ENCODE results near the gene SYNJ1. TPM values are rescaled to one million over a fixed set of nuclear protein-coding genes. Genes with fewer than 3 reads are reported as not detected.

The SYNJ1 gene
- total RNA-seq, 1 donor = 6.2 TPM

- H3K36me3 ChIP-seq (ENCODE audit: insufficient read depth, low read length) = no peaks in the 10 kb centered on the region
- no peak overlapping the region for H3K4me3 ChIP-seq (ENCODE audit: insufficient read depth, low read length)
- no peaks in the 10 kb centered on the region for H3K4me1 ChIP-seq (ENCODE audit: insufficient read depth, low read length)
- H2AFZ ChIP-seq (ENCODE audit: low read length) = no peak overlapping the region
- DNase-seq (ENCODE audit: insufficient read length, low spot score, missing footprints) = no peak
- peaks cover 22% of the 10 kb centered on the region for H3K79me2 ChIP-seq (ENCODE audit: insufficient read depth, low read length)
- no peaks in the 10 kb centered on the region for H3K27me3 ChIP-seq (ENCODE audit: insufficient read depth, low read length)
- H3K9me3 ChIP-seq (ENCODE audit: low read depth, low read length) = no peaks in the 10 kb centered on the region
- no peak overlapping the region for H3K27ac ChIP-seq (ENCODE audit: low read depth, low read length)
- no peak for TF ChIP-seq CTCF (IDR thresholded peaks at IDR 0.05; ENCODE audit: extremely low read depth, low read depth, low read length)
- peaks cover 3% of the 10 kb centered on the region for H4K20me1 ChIP-seq (ENCODE audit: insufficient read depth, low read length)
- no peak overlapping the region for H3K4me2 ChIP-seq (ENCODE audit: insufficient read depth, low read length)
These were observed 9.9 kb downstream of the SYNJ1 start for GRCh38 chr21:32717851-32718316.

- Histone ChIP-seq H3K4me3 (ENCODE audit: insufficient read depth, low read length) (no peak overlapping the region), H3K27me3 (ENCODE audit: insufficient read depth, low read length) (no peaks in the 10 kb centered on the region), H3K79me2 (ENCODE audit: insufficient read depth, low read length) (peaks cover 16% of the 10 kb centered on the region), H3K4me1 (ENCODE audit: insufficient read depth, low read length) (no peaks in the 10 kb centered on the region), H3K36me3 (ENCODE audit: insufficient read depth, low read length) (no peaks in the 10 kb centered on the region), H3K4me2 (ENCODE audit: insufficient read depth, low read length) (no peak overlapping the region), H2AFZ (ENCODE audit: low read length) (no peak overlapping the region), H4K20me1 (ENCODE audit: insufficient read depth, low read length) (peaks cover 3% of the 10 kb centered on the region), H3K9me3 (ENCODE audit: low read depth, low read length) (no peaks in the 10 kb centered on the region), H3K27ac (ENCODE audit: low read depth, low read length) (no peak overlapping the region)
- no peak for TF ChIP-seq CTCF (IDR thresholded peaks at IDR 0.05; ENCODE audit: extremely low read depth, low read depth, low read length)
- DNase-seq (ENCODE audit: insufficient read length, low spot score, missing footprints) = no peak
These were observed 11.3 kb downstream of the SYNJ1 start for GRCh38 chr21:32716486-32716885.

GRCh38 chr21:32713726-32714125, 14.1 kb downstream of the SYNJ1 start:
- no peaks in the 10 kb centered on the region for H3K9me3 ChIP-seq (ENCODE audit: low read depth, low read length)
- peaks cover 5% of the 10 kb centered on the region for H3K79me2 ChIP-seq (ENCODE audit: insufficient read depth, low read length)
- no peak overlapping the region for H3K4me3 ChIP-seq (ENCODE audit: insufficient read depth, low read length)
- H3K4me2 ChIP-seq (ENCODE audit: insufficient read depth, low read length) = no peak overlapping the region
- H3K4me1 ChIP-seq (ENCODE audit: insufficient read depth, low read length) = no peaks in the 10 kb centered on the region
- no peaks in the 10 kb centered on the region for H3K36me3 ChIP-seq (ENCODE audit: insufficient read depth, low read length)
- TF ChIP-seq CTCF (IDR thresholded peaks at IDR 0.05; ENCODE audit: extremely low read depth, low read depth, low read length) = no peak
- no peak overlapping the region for H3K27ac ChIP-seq (ENCODE audit: low read depth, low read length)
- H3K27me3 ChIP-seq (ENCODE audit: insufficient read depth, low read length) = no peaks in the 10 kb centered on the region
- no peak for DNase-seq (ENCODE audit: insufficient read length, low spot score, missing footprints)
- peaks cover 3% of the 10 kb centered on the region for H4K20me1 ChIP-seq (ENCODE audit: insufficient read depth, low read length)
- H2AFZ ChIP-seq (ENCODE audit: low read length) = no peak overlapping the region

- no peak overlapping the region for H3K4me3 ChIP-seq (ENCODE audit: insufficient read depth, low read length)
- no peaks in the 10 kb centered on the region for H3K9me3 ChIP-seq (ENCODE audit: low read depth, low read length)
- H3K4me2 ChIP-seq (ENCODE audit: insufficient read depth, low read length) = no peak overlapping the region
- H3K36me3 ChIP-seq (ENCODE audit: insufficient read depth, low read length) = no peaks in the 10 kb centered on the region
- H4K20me1 ChIP-seq (ENCODE audit: insufficient read depth, low read length) = peaks cover 1% of the 10 kb centered on the region
- no peak overlapping the region for H2AFZ ChIP-seq (ENCODE audit: low read length)
- TF ChIP-seq CTCF (IDR thresholded peaks at IDR 0.05; ENCODE audit: extremely low read depth, low read depth, low read length) = no peak
- H3K4me1 ChIP-seq (ENCODE audit: insufficient read depth, low read length) = no peaks in the 10 kb centered on the region
- no peak for DNase-seq (ENCODE audit: insufficient read length, low spot score, missing footprints)
- no peaks in the 10 kb centered on the region for H3K27me3 ChIP-seq (ENCODE audit: insufficient read depth, low read length)
- no peak overlapping the region for H3K27ac ChIP-seq (ENCODE audit: low read depth, low read length)
- peaks cover 5% of the 10 kb centered on the region for H3K79me2 ChIP-seq (ENCODE audit: insufficient read depth, low read length)
These were observed 15.2 kb downstream of the SYNJ1 start for GRCh38 chr21:32712641-32713040.

Data from osteoblast (primary cell).